GM18505 (cell line): Measurements from ENCODE around the gene ITGB3.

Source experiments
- ATAC-seq: cut with Tn5 transposase; IDR thresholded peaks from one replicate; pipeline ENCODE4 v1.9.1; 2021; ENCODE audit not compliant: unreplicated experiment
- POLR2A ChIP-seq: IDR thresholded peaks from 4 replicates; pipeline ENCODE4 v1.6.1; 2011; ENCODE audit warnings: borderline replicate concordance; ENCODE audit not compliant: insufficient read depth, insufficient read length; ENCODE audit errors: extremely low read depth

The ITGB3 gene

DNA sequence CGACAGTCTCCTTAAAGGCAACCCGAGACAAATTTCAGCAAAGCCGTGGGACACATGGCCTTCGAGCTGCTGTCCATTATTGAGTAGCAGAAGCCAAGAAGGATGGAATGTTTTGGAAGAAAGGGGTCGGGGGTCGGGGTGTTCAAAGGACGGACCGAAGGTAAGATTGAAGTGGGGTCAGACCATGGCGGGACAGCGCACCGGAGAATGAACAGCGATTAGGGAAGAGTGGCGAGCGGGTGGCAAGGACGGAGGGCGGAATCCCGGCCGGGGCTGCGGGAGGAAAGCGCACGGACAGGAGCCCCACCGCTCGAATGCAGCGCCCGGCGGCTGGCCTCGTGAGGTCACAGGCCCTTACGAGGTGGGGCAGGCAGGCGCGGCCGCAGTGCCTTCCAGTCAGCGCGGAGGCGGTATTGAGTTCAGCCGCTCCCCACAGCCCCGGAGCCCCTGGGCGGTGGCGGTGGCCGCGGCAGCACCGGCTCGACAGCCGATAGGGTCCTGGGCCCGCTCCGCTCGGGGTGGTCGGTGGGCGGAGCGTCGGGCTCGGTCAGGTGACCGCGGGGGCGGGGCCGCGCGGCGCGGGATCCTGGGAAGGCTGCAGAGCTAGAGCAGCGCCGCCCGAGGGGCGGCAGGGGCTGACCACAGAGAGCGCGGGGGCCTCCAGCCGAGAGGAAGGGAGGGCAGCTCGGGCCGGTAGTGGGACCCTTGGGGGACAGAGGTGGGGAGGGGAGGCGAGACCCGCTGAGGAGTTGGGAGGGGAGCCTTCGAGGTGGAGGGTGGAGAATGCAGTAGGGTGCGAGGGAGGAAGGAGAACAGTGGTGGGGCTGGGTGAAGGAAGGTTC, 70.0 kb downstream of the ITGB3 start, which contains the start of gene EFCAB13:
Gene EFCAB13, plus strand, starts transcription at position 574 of the 842 bp plus-strand sequence. CDS start 4,399 bp downstream, outside the sequence.
- peak; percentile 96 for TF ChIP-seq POLR2A
- ATAC-seq, result peak; percentile 87

DNA sequence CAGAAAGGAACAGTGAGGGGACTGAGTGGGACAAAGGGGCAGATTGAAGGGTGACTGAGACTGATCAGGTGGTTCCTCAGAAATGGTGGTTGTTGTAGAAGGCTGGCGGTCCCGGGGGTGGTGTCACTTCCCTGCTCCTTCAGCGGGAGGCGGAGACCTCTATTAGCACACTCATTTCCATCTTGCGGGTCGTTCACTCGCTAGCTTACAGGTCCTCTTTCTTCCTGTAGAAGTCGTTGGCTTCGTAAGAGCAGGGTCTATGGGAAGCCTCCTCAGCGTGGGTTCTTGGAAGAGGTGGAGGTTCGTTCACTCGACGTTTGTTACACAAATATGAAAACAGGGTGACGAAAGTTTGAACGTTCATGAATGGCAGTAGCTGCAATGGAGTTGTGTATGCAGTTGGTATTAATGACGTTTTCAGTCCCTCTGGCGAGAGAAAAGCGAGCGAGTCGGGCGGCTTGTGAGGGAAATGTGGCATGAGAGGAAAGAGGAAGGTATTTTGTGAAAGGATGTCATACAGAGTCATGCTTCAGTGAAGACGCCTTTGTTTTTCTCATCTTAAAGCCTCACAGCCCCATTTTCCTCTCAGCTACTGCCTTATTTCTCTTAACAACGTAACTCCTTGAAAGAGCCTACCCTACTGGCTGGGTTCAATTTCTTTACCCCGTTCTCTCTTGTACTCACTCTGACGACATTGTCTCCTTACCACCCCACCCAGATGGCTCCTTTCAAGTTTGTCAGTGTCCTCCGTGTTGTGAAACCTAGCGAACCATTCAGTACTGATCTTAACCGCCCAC, 70.8 kb downstream of the ITGB3 start:
- peak; percentile 57 for TF ChIP-seq POLR2A
- ATAC-seq, result peak; percentile 28

DNA sequence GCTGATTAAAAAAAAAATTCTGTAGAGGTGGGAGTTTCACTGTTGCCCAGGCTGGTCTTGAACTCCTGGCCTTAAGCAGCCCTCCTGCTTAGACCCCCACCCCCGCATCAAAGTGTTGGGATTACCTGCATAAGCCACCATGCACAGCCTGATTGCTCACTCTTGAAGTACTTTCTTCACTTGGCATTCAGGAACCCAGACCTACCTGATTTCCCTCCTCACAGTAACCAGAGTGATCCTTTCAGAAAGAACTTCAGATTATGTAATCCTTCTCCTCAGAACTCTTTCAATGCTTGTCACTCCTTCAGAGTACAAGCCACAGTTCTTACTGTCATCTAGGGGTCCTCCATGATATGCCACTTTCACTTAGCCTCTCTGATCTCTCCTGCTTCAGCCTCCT, 71.5 kb downstream of the ITGB3 start:
- no peak for ATAC-seq
- TF ChIP-seq POLR2A, result no peak

DNA sequence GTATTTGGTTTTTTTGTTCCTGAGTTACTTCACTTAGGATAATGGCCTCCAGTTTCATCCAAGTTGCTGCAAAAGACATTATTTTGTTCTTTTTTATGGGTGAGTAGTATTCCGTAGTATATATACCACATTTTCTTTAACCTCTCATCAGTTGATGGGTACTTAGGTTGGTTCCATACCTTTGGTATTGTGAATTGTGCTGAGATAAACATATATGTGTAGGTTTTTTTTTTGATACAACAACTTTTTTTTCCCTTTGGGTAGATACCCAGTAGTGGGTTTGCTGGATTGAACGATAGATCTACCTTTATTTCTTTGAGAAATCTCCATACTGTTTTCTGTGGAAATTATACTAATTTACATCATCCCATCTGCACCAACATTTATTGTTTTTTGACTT, 76.9 kb downstream of the ITGB3 start:
- no peak for ATAC-seq
- TF ChIP-seq POLR2A, result no peak

DNA sequence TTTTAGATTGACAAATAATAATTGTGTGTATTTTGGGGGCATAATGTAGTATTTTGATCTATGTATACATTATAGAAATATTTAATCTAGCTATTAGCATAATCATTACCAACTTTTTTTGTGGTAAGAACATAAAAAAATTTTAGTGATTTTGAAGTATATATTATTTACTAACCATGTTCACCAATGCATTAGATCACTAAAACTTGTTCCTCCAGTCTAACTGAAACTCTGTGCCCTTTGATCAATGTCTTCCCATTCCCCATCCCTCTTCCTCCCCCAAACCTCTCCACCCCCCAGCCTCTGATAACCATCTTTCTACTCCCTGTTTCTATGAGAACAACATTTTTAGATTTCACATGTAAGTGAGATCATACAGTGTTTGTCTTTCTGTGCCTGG, 78.7 kb downstream of the ITGB3 start:
- no peak for ATAC-seq

DNA sequence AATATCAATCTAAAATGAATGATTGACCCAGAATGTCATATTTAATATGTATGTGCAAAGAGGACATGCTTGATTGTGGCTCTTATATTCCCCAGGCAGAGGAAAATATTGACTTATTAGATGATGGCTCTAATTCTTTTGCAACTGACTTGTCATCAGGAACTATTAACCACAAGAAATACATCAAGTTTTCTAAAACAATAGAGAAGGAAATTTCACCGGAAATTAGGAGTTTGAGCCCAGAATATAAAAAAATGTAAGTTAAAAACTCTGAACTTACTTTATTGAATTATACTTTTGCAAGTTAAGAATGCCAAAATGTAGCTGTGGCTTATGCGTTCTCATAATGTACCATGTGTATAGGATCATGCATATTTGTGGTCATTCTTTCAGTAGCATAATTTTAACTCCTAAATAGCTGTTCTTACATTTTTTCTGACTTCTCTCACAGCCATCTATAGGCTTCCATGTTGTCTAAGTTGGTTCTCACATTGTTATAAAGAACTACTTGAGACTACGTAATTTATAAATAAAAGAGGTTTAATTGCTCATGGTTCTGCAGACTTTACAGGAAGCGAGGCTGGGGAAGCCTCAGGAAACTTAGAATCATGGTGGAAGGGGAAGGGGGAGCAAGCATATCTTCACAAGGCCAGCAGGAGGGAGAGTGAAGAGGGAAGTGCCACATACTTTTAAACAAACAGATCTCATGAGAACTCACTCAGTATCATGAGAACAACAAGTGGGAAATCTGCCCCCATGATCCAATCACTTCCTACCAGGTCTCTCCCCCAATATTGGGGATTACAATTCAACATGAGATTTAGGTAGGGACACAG, 81.7 kb downstream of the ITGB3 start:
- TF ChIP-seq POLR2A, result no peak
- ATAC-seq, result no peak

More for the DNA sequence above, 78.7 kb downstream of the ITGB3 start:
- no peak for TF ChIP-seq POLR2A

DNA sequence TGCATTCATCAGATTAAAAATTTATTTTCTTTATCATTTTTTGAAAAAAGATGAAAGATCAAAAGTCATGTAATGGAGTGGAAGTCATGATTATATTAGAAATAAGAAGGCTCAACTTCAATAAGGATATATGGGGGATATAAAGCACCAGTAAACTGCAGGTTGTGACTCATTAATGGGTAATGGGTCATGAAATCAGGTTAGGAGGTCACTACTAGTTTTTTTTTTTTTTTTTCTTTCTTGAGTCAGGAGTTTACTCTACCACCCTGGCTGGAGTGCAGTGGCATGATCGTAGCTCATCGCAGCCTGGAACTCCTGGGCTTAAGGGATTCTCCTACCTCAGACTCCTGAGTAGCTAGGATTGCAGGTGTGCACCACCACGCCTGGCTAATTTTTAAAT, 84.4 kb downstream of the ITGB3 start:
- no peak for ATAC-seq
- no peak for TF ChIP-seq POLR2A

DNA sequence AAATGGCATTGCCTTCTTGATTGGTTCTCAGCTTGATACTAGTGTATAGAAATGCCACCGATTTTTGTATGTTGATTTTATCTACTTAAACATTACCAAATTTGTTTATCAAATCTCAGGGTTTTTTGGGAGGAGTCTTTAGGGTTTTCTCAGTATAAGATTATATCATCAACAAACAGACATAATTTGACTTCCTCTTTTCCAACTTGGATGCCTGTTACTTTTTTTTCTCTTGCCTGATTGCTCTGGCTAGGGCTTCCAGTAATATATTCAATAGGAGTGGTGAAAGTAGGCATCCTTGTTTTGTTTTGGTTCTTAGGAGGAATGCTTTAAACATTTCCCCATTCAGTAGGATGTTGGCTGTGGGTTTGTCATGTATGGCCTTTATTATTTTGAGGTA, 99.2 kb downstream of the ITGB3 start:
- ATAC-seq, result no peak
- TF ChIP-seq POLR2A, result no peak

DNA sequence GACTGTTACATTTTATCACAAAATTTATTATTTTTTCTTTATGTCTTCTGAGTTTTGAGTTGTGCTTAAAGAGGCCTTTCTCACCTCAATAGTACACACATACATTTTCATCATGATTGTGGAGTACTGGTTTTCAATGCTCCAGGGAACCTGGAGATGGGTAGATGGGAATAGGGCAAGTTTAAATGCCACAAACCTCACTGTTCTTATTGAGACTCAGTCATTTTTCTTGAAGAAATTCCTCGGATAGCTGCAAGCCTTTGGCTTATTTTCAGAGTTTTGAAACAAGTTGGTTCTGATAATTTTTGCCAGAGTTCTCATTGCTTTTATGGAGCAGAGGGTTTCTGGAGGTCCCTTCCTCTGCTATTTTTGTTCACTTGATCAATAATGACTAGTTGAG, 105.0 kb downstream of the ITGB3 start:
- ATAC-seq, result no peak
- TF ChIP-seq POLR2A, result no peak
